Occipital lobe (tissue), 2 donors: ENCODE data around the gene STAT3. TPM values are rescaled to one million over a fixed set of nuclear protein-coding genes. Genes with fewer than 3 reads are reported as not detected.
"Not testable (repeated sequence)": the region's sequence is repeated elsewhere in the genome, so short reads cannot be mapped to it uniquely, and the experiment has no call there.

Source experiments
- DNase-seq: peaks from one replicate; lab custom pipeline; 2025; lab: John Stamatoyannopoulos, UW
- total RNA-seq: library from RNA; depleted of rRNA; stranded (reverse); fragments of >200 nt; gene quantifications from one replicate; pipeline ENCODE4 v1.2.3, GENCODE V29; 2014

Gene STAT3
- total RNA-seq, 1 donor from 2014 or later: 25.1 TPM

- DNase-seq: no peak
Measured at GRCh38 chr17:42386777-42387657, 1.2 kb downstream of the STAT3 start.

DNA sequence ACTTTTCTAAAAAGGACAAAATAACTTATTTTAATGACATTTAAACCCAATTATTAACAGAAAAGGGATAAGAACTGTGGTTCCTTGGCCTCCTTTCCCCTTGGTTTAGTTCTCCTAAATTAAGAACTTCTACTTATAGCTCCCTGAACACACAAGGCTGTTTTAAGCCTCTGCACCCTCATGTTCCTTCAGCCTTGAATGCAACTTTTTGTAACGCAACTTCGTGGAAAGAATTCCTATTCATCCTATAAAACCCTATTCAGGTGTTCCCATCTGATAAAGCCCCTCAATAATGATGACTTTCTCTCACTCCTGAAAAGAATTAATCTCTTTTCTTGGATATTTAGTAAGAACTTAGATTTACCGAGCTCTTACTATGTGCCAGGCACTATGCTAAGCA is 6.3 kb downstream of the STAT3 start:
- no peak for DNase-seq

DNA sequence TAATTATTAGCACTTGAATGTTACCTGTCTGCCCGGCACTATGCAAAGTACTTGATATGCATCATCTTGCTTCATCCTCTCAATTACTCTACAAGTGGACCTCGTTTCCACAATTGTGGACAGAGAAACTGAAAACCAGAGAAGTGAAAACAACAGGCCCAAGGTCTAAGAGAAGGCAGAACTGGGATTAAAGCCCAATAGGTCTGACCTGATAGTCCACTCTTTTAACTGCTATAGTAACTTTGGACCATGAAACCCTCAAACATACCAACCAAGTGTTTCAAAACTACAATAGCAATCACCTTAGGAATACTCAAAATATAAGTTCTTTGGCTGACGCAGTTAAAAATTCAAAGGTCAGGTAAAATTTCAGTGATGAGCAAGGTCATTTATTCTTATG is 7.3 kb downstream of the STAT3 start:
- no peak for DNase-seq

DNA sequence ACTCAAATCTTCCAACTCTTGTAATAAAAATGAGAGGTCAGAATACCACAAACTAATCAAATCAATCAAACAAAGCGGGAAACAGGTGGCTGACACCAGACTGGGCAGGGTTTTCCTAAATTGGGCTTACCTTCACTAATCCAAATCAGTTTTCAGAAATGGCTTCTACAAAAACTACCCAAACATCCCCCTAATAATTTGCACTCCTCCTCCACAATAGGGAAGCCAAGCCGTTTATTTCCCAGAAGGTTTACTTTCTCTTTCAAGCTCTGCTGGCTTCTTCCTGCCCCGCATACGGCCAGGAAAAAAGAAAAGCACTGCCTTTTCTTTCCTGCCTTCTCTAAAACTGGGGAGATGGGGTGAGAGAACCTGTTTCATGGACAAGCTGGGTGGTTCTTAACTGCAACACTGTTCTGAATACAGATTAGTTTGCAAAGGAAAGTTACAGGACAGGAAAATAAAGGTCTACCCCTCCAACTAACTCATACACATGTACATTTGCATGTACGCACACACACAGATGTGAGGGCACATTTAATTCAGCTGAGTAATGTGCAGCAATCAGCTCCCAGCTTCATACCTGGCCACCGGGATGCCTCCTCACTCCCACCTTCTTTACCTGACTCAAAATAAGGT is 9.2 kb downstream of the STAT3 start:
- DNase-seq: no peak

DNA sequence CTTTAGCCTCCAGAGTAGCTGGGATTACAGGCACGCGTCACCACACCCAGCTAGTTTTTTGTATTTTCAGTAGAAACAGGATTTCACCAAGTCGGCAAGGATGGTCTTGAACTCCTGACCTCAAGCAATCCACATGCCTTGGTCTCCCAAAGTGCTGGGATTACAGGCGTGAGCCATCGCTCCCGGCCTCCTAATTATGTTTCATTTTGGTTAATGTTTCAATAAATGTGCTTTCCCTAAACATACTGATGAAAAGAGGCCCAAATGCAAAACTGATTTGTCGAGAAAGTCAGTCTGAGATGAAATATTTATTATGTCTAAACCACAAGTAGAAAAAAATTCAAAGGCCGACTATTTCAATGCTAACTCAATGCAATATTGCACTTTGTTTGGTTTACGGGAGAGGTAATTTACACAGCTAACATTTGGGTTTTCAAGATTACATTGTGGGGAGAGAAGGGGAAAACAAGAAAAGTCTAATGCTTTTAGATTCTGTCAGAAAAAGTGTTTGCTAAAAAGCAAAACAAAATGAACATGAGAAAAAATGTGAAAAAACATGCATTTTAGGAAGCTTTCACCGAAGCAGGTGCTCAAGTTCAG is 9.8 kb downstream of the STAT3 start:
- no peak for DNase-seq

GRCh38 chr17:42373896-42374295 is 14.3 kb downstream of the STAT3 start:
- DNase-seq: no peak

DNA sequence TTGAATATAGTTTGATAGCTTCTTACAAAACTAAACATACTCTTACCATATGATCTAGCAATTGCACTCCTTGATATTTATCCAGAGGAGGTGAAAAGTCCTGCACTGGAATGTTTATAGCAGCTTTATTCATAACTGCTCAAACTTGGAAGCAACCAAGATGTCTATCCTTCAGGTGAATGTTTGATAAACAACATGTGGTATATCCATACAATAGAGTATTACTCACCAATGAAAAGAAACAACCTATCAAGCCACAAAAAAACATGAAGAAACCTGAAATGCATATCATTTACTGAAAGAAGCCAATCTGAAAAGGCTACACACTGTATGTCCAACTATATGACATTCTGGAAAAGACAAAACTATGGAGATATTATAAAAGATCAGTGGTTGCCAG is 16.1 kb downstream of the STAT3 start:
- DNase-seq: no peak

DNA sequence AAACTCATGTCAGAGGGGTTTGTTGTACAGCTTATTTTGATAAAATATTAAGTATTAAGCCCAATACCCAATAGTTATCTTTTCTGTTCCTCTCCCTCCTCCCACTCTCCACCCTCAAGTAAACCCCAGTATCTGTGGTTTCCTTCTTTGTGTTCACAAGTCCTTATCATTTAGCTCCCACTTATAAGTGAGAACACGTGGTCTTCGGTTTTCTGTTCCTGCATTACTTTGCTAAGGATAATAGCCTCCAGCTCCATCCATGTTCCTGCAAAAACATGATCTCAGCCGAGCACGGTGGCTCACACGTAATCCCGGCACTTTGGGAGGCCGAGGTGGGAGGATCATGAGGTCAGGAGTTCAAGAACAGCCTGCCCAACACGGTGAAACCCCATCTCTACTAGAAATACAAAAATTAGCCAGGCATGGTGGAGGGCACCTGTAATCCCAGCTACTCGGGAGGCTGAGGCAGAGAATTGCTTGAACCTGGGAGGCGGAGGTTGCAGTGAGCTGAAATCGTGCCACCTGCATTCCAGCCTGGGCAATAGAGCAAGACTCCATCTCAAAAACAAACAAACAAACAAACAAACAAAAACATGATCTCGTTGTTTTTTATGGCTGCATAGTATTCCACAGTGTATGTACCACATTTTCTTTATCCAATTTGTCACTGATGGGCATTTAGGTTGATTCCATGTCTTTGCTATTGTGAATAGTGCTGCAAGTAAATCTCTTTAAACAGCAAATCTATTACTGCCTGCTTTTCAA is 19.3 kb downstream of the STAT3 start:
- not testable (repeated sequence) for DNase-seq

DNA sequence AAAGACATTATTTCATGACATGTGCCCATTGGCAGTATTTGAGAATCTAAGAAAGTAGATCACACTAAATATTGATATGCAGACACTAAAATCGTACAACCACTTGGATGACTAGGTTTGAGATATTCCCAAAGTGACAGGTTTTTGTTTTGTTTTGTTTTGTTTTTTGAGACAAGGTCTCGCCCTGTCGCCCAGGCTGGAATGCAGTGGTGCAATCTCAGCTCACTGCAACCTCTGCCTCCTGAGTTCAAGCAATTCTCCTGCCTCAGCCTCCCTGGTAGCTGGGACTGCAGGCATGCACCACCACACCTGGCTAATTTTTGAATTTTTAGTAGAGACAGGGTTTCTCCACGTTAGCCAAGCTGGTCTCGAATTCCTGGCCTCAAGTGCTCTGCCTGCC is 19.9 kb downstream of the STAT3 start:
- not testable (repeated sequence) for DNase-seq

DNA sequence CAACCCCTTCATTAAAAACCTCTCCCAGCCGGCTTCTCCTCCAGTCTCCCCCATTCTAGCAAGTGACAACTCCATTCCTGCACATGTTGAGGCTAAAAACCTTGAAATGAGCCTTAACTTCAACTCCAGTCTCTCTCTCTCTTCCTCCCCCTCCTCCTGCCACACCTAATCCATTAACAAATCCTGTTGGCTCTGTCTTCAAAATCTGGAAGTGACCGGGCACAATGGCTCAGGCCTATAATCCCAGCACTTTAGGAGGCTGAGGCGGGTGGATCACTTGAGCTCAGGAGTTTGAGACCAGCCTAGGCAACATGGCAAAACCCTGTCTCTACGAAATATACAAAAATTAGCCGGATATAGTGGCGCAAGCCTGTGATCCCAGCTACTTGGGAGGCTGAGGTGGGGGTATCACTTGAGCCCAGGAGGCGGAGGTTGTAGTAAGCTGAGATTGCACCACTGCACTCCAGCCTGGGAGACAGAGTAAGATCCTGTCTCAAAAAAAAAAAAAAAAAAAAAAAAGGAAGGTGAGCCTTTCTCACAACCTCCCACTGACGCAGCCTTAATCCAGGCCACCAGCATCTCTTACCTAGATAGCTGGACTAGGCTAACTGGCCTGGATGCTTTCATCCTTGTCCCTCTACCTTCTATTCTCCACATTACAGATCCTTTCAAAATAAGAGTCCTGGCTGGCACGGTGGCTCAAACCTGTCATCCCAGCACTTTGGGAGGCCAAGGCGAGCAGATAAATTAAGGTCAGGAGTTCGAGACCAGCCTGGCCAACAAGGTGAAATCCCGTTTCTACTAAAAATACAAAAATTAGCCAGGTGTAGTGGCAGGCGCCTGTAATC is 21.8 kb downstream of the STAT3 start:
- not testable (repeated sequence) for DNase-seq

DNA sequence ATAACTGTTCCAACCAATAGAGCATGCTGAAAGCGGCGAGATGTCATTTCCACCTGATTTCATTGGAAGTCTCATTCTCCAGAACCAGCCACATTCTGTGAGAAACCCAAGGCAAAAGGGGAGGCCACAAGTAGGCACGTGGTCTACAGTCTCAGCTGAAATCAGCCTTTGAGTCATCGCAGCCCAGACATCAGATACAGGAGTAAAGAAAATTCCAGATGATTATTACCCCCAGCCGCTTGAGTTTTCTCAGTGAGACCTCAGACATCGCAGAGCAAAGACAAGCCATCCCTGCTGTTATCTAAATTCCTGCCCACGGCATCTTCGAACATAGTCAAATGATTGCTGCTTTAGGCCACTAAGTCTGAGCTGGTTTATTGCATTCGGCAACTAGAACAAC is 23.1 kb downstream of the STAT3 start:
- DNase-seq: no peak

DNA sequence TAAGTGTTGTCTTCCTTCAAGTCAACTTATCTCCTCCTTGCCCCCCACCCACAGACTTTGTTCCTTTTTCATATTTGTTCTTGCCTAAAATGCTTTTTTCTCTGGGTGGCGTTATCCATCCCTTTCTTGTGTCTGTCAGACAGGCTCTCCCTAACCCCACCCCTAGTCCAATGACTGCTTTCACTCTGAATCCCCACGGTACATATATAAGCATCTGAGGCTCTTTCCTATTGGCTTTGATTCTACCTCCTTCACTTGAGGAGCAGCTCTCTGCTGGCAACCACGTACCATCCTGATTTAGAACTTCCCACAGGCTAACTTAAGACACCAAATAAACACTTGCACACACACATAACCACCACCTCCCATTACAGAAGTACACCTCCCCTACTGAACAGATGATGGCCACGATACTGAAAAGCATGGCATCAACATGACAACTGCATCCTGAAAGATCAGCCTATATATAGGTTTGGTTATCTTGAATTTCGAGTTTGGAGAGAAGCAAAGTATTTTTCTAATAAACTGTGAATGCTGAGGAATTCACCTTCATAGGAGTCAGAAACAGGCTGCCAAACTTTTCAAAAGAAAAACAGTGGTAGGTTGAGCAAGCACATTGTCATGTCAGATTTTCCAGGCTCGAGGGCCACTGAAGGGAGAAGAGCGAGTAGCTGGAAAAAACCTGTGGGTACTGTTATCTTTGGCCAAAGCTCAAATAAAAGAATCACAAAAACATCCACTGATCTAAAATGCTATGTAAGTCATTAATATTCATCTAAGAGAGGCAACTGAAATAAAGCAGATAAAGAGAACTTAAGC is 24.3 kb downstream of the STAT3 start:
- no peak for DNase-seq

DNA sequence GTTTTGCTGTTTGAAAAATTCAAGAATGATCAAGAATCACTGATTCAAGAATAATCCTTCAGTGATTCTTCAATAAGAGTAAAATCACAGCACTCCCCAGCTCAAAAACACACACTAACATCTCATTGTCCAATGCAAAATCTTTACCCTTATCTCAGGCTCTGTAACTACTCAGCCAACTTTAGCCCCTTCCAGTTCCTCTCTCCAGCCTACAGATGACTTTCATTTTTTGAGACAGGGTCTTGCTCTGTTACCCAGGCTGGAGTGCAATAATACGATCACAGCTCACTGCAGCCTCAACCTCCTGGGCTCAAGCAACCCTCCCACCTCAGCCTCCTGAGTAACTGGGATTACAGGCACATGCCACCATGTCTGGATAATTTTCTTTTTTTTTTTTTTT is 25.0 kb downstream of the STAT3 start:
- DNase-seq: no peak

GRCh38 chr17:42362245-42362961 is 25.8 kb downstream of the STAT3 start:
- no peak for DNase-seq

DNA sequence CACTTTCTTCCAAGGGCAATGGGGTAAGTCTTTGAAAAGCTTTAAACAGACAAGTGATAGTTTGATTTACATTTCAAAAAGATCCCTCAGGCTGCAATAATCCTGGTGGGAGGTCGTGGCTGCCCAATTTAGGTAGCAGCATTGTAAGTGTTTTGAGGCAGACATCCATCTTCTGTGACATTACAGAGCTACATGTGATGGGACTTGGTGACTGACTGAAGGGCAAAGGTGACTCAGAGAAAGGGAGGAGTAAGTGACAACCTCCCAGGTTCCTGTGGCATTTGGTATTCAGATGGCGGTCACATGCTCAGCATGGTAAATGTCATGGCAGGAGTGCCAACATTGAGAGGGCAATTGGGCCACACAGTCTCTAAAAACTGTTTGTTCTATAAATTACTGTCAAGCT is 26.5 kb downstream of the STAT3 start:
- DNase-seq: no peak

DNA sequence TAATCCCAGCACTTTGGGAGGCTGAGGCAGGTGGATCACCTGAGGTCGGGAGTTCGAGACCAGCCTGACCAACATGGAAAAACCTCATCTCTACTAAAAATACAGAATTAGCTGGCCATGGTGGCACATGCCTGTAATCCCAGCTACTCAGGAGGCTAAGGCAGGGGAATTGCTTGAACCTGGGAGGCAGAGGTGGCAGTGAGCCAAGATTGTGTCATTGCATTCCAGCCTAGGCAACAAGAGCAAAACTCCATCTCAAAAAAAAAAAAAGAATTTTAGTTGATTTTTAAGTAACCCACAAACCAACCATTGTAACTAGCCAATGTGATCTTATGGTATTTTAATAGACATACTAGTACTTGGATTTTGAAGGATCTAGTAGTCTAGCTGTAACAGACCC is 27.9 kb downstream of the STAT3 start:
- not testable (repeated sequence) for DNase-seq

DNA sequence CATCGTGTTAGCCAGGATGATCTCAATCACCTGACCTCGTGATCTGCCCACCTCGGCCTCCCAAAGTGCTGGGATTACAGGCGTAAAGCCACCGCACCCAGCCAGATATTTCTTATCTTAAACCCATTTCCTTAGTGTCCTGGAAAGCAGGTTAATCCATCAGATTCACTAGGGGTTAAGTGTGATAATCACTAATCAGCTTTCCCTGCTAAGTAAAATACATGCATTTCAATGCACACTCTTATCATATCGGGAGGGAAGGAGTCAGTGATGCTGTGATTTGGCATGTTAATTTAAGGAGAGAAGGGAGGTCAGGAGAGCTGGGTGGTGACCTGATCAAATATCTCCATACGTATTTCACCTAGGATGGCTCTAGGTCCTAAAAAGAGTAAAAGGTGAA is 29.1 kb downstream of the STAT3 start:
- DNase-seq: no peak

- no peak for DNase-seq
Measured at GRCh38 chr17:42358434-42358833, 29.8 kb downstream of the STAT3 start.
